IgD-negative memory B cell (primary cell): ENCODE data around the gene CCSER2. TPM values are rescaled to one million over a fixed set of nuclear protein-coding genes. Genes with fewer than 3 reads are reported as not detected.

Experiments
- H3K27ac Mint-ChIP-seq, 3 donors: one replicate each; pipeline ENCODE4 v1.8.0; 2020 to 2022; ENCODE audit warnings: mild to moderate bottlenecking in 3 of 3, mixed read lengths in 3 of 3, moderate library complexity in 1 of 3
- H3K27me3 Mint-ChIP-seq: one replicate; pipeline ENCODE4 v1.8.0; 2021; ENCODE audit warnings: mixed read lengths
- H3K36me3 Mint-ChIP-seq: one replicate; pipeline ENCODE4 v1.8.0; 2020; ENCODE audit warnings: mild to moderate bottlenecking, mixed read lengths
- H3K4me1 Mint-ChIP-seq, 3 donors: one replicate each; pipeline ENCODE4 v1.8.0; 2020 to 2022; ENCODE audit warnings: mixed read lengths in 3 of 3, mild to moderate bottlenecking in 1 of 3
- H3K4me3 Mint-ChIP-seq, 4 donors: one replicate each; pipeline ENCODE4 v1.8.0; 2020 to 2022; ENCODE audit warnings: mild to moderate bottlenecking in 4 of 4, mixed read lengths in 4 of 4, moderate library complexity in 3 of 4
- H3K9me3 Mint-ChIP-seq, 3 donors: one replicate each; pipeline ENCODE4 v1.8.0; 2020 to 2021; ENCODE audit warnings: mixed read lengths in 3 of 3, mild to moderate bottlenecking in 1 of 3
- polyA plus RNA-seq: library from polyadenylated mRNA; unstranded; fragments of 300-500 nt; fragmentation: Illumina TruSeq; gene quantifications from one replicate; pipeline ENCODE4 v1.2.3, GENCODE V29; 2021

The CCSER2 gene
- polyA plus RNA-seq, 1 donor from 2014 or later, result 41.3 TPM

GRCh38 chr10:84550756-84551436 lies 222.5 kb downstream of the CCSER2 start:
- peaks cover 0 to 2% (median 0%) of the 10 kb centered on the region in 3 donors for H3K4me1 Mint-ChIP-seq
- H3K27me3 Mint-ChIP-seq, result peaks cover 12% of the 10 kb centered on the region
- peaks cover 0 to 3% (median 0%) of the 10 kb centered on the region in 3 donors for H3K9me3 Mint-ChIP-seq
- no peak overlapping the region for H3K27ac Mint-ChIP-seq
- H3K4me3 Mint-ChIP-seq, result no peak overlapping the region
- peaks cover 2% of the 10 kb centered on the region for H3K36me3 Mint-ChIP-seq

- H3K4me1 Mint-ChIP-seq, result peaks cover 0 to 2% (median 0%) of the 10 kb centered on the region in 3 donors
- no peak overlapping the region for H3K4me3 Mint-ChIP-seq
- peaks cover 2% of the 10 kb centered on the region for H3K36me3 Mint-ChIP-seq
- peaks cover 0 to 3% (median 0%) of the 10 kb centered on the region in 3 donors for H3K9me3 Mint-ChIP-seq
- peaks cover 12% of the 10 kb centered on the region for H3K27me3 Mint-ChIP-seq
- no peak overlapping the region for H3K27ac Mint-ChIP-seq
These were observed 223.2 kb downstream of the CCSER2 start for GRCh38 chr10:84551437-84552120.

- peaks cover 0 to 3% (median 0%) of the 10 kb centered on the region in 3 donors for H3K9me3 Mint-ChIP-seq
- no peak overlapping the region for H3K4me3 Mint-ChIP-seq
- H3K27me3 Mint-ChIP-seq, result peaks cover 9% of the 10 kb centered on the region
- H3K27ac Mint-ChIP-seq, result no peak overlapping the region
- peaks cover 0 to 2% (median 0%) of the 10 kb centered on the region in 3 donors for H3K4me1 Mint-ChIP-seq
- H3K36me3 Mint-ChIP-seq, result peaks cover 2% of the 10 kb centered on the region
These were observed 224.1 kb downstream of the CCSER2 start for GRCh38 chr10:84552478-84552877.

- H3K36me3 Mint-ChIP-seq, result no peaks in the 10 kb centered on the region
- H3K27ac Mint-ChIP-seq, result no peak overlapping the region
- peaks cover 0 to 4% (median 3%) of the 10 kb centered on the region in 3 donors for H3K4me1 Mint-ChIP-seq
- H3K27me3 Mint-ChIP-seq, result peaks cover 17% of the 10 kb centered on the region
- no peaks in the 10 kb centered on the region for H3K9me3 Mint-ChIP-seq
- no peak overlapping the region for H3K4me3 Mint-ChIP-seq
These were observed 234.2 kb downstream of the CCSER2 start for GRCh38 chr10:84562592-84562991.

- H3K9me3 Mint-ChIP-seq, result no peaks in the 10 kb centered on the region
- no peaks in the 10 kb centered on the region for H3K36me3 Mint-ChIP-seq
- H3K4me3 Mint-ChIP-seq, result no peak overlapping the region
- H3K27ac Mint-ChIP-seq, result no peak overlapping the region
- H3K4me1 Mint-ChIP-seq, result peaks cover 0 to 4% (median 3%) of the 10 kb centered on the region in 3 donors
- peaks cover 18% of the 10 kb centered on the region for H3K27me3 Mint-ChIP-seq
These were observed 235.0 kb downstream of the CCSER2 start for GRCh38 chr10:84563355-84563754.

- peaks cover 20% of the 10 kb centered on the region for H3K27me3 Mint-ChIP-seq
- H3K36me3 Mint-ChIP-seq, result no peaks in the 10 kb centered on the region
- no peak overlapping the region for H3K27ac Mint-ChIP-seq
- H3K4me3 Mint-ChIP-seq, result no peak overlapping the region
- H3K4me1 Mint-ChIP-seq, result peaks cover 0 to 4% (median 3%) of the 10 kb centered on the region in 3 donors
- no peaks in the 10 kb centered on the region for H3K9me3 Mint-ChIP-seq
These were observed 235.5 kb downstream of the CCSER2 start for GRCh38 chr10:84563868-84564267.

GRCh38 chr10:84565881-84566582 lies 237.6 kb downstream of the CCSER2 start:
- H3K27me3 Mint-ChIP-seq, result peaks cover 27% of the 10 kb centered on the region
- H3K4me3 Mint-ChIP-seq, result no peak overlapping the region
- H3K27ac Mint-ChIP-seq, result no peak overlapping the region
- no peaks in the 10 kb centered on the region for H3K36me3 Mint-ChIP-seq
- H3K4me1 Mint-ChIP-seq, result peaks cover 0 to 4% (median 3%) of the 10 kb centered on the region in 3 donors
- no peaks in the 10 kb centered on the region for H3K9me3 Mint-ChIP-seq

- Mint-ChIP-seq H3K36me3 (no peaks in the 10 kb centered on the region), H3K4me1 (peaks cover 0 to 4% (median 3%) of the 10 kb centered on the region in 3 donors), H3K27ac (no peak overlapping the region), H3K27me3 (peaks cover 27% of the 10 kb centered on the region), H3K9me3 (no peaks in the 10 kb centered on the region), H3K4me3 (no peak overlapping the region)
These were observed 238.7 kb downstream of the CCSER2 start for GRCh38 chr10:84567133-84567532.

Other genes starting within 250 kb of the CCSER2 start
- gene GHITM, start 189.1 kb upstream of the CCSER2 start, polyA plus RNA-seq, result 226 TPM
- not detected for gene GPR15LG, start 154.8 kb upstream of the CCSER2 start, polyA plus RNA-seq
- not detected for gene CDHR1, start 134.1 kb upstream of the CCSER2 start, polyA plus RNA-seq
- gene LRIT2, start 103.0 kb upstream of the CCSER2 start, polyA plus RNA-seq, result not detected
- not detected for gene LRIT1, start 87.0 kb upstream of the CCSER2 start, polyA plus RNA-seq
- not detected for gene RGR, start 83.5 kb upstream of the CCSER2 start, polyA plus RNA-seq